Measurements from ENCODE around the gene CCSER1.

CCSER1 gene

GRCh38 chr4:90127223-90127705 lies at the start of gene CCSER1:
CCSER1 (plus strand) TSS chr4:90127394.
- DNase-seq (ENCODE audit: low spot score) = peak; percentile 83

GRCh38 chr4:90078440-90078839 lies 48.8 kb upstream of the CCSER1 start:
- DNase-seq (ENCODE audit: low spot score) = peak; percentile 29

GRCh38 chr4:90080116-90080515 lies 47.1 kb upstream of the CCSER1 start:
- no peak for DNase-seq (ENCODE audit: low spot score)

GRCh38 chr4:90081432-90082144 lies 45.6 kb upstream of the CCSER1 start:
- DNase-seq (ENCODE audit: low spot score) = no peak

GRCh38 chr4:90082449-90082848 lies 44.7 kb upstream of the CCSER1 start:
- no peak for DNase-seq (ENCODE audit: low spot score)

- no peak for DNase-seq (ENCODE audit: low spot score)
Observed at GRCh38 chr4:90084277-90084966, 42.8 kb upstream of the CCSER1 start.

GRCh38 chr4:90084967-90085295 lies 42.3 kb upstream of the CCSER1 start:
- DNase-seq (ENCODE audit: low spot score) = no peak

GRCh38 chr4:90093526-90093925 lies 33.7 kb upstream of the CCSER1 start:
- no peak for DNase-seq (ENCODE audit: low spot score)

GRCh38 chr4:90095000-90095399 lies 32.2 kb upstream of the CCSER1 start:
- DNase-seq (ENCODE audit: low spot score) = no peak

GRCh38 chr4:90099812-90100211 lies 27.4 kb upstream of the CCSER1 start:
- DNase-seq (ENCODE audit: low spot score) = peak; percentile 59

GRCh38 chr4:90103991-90104390 lies 23.2 kb upstream of the CCSER1 start:
- DNase-seq (ENCODE audit: low spot score) = no peak

GRCh38 chr4:90105274-90105673 lies 21.9 kb upstream of the CCSER1 start:
- DNase-seq (ENCODE audit: low spot score) = no peak

- peak; percentile 30 for DNase-seq (ENCODE audit: low spot score)
Observed at GRCh38 chr4:90112715-90113114, 14.5 kb upstream of the CCSER1 start.

GRCh38 chr4:90113881-90114457 lies 13.2 kb upstream of the CCSER1 start:
- no peak for DNase-seq (ENCODE audit: low spot score)

- no peak for DNase-seq (ENCODE audit: low spot score)
Observed at GRCh38 chr4:90118527-90119195, 8.5 kb upstream of the CCSER1 start.

GRCh38 chr4:90120037-90120436 lies 7.2 kb upstream of the CCSER1 start:
- DNase-seq (ENCODE audit: low spot score) = no peak

GRCh38 chr4:90120815-90121214 lies 6.4 kb upstream of the CCSER1 start:
- no peak for DNase-seq (ENCODE audit: low spot score)

GRCh38 chr4:90121676-90122354 lies 5.4 kb upstream of the CCSER1 start:
- no peak for DNase-seq (ENCODE audit: low spot score)

GRCh38 chr4:90122355-90122748 lies 4.8 kb upstream of the CCSER1 start:
- peak; percentile 20 for DNase-seq (ENCODE audit: low spot score)

- DNase-seq (ENCODE audit: low spot score) = no peak
Observed at GRCh38 chr4:90124276-90124675, 2.9 kb upstream of the CCSER1 start.

- peak; percentile 2 for DNase-seq (ENCODE audit: low spot score)
Observed at GRCh38 chr4:90126805-90127204, 389 bp upstream of the CCSER1 start.

- DNase-seq (ENCODE audit: low spot score) = no peak
Observed at GRCh38 chr4:90127706-90128345, 632 bp downstream of the CCSER1 start.

Measured in kidney tubule cell (primary cell).